OCI-LY7 (cell line): ENCODE data around the gene PHTF1.

Source experiments
- EZH2phosphoT487 ChIP-seq: fragments of 200-600 bp; sonication (generic); IDR thresholded peaks from 2 replicates; pipeline ENCODE4 v1.6.1; 2018; ENCODE audit warnings: low read depth, borderline replicate concordance, mild to moderate bottlenecking, mixed run types, antibody characterized with exemption, low read length, moderate library complexity, mixed read lengths
- TF ChIP-seq, protein P1 (sequence below): fragments of 200-600 bp; sonication (generic); conservative IDR thresholded peaks from 2 replicates; pipeline ENCODE4 v1.5.1; 2014; ENCODE audit warnings: mild to moderate bottlenecking, antibody characterized with exemption, low read length, moderate library complexity, mixed read lengths

DNA sequence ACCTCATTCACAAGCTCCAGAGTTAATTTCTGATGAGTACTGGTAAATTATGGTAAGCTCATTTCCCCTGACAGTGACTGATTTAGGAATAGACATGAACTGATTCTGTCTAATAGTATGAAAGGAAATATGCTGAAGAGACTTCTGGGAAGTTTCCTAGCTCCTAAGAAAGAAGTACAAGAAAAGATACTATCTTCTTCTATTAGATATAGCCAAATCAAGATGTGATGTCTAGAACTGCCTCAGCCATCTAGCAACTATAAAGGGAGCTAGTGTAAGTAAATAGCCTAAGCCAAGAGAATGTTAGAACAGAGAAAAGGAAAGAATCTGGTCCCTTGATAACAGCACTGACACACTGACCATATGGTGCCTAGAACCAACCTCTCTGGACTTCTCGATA, 10.7 kb upstream of the PHTF1 start:
- TF ChIP-seq, protein P1, sequence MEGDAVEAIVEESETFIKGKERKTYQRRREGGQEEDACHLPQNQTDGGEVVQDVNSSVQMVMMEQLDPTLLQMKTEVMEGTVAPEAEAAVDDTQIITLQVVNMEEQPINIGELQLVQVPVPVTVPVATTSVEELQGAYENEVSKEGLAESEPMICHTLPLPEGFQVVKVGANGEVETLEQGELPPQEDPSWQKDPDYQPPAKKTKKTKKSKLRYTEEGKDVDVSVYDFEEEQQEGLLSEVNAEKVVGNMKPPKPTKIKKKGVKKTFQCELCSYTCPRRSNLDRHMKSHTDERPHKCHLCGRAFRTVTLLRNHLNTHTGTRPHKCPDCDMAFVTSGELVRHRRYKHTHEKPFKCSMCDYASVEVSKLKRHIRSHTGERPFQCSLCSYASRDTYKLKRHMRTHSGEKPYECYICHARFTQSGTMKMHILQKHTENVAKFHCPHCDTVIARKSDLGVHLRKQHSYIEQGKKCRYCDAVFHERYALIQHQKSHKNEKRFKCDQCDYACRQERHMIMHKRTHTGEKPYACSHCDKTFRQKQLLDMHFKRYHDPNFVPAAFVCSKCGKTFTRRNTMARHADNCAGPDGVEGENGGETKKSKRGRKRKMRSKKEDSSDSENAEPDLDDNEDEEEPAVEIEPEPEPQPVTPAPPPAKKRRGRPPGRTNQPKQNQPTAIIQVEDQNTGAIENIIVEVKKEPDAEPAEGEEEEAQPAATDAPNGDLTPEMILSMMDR: no peak
- TF ChIP-seq EZH2phosphoT487: no peak
